T-helper 2 cell treated with Interferon-gamma antibody and Interleukin-4, amounts not matched to agents 100 ng/mL and 5 ng/mL, for 36 hours (primary cell): ENCODE results near the gene SOX10. TPM values are rescaled to one million over a fixed set of nuclear protein-coding genes. Genes with fewer than 3 reads are reported as not detected.
"Not testable (repeated sequence)": the region's sequence is repeated elsewhere in the genome, so short reads cannot be mapped to it uniquely, and the experiment has no call there.

Source experiments
- intact Hi-C: fragments of 100-400 bp; cut with micrococcal nuclease; formaldehyde crosslinking; loops from one replicate; pipeline ENCODE4 v1.15.1; 2023
- total RNA-seq: library from RNA; stranded (reverse); gene quantifications from 2 replicates; pipeline ENCODE4 v1.2.3, GENCODE V29; 2022

The SOX10 gene
- total RNA-seq, 1 donor from 2014 or later = not detected

DNA sequence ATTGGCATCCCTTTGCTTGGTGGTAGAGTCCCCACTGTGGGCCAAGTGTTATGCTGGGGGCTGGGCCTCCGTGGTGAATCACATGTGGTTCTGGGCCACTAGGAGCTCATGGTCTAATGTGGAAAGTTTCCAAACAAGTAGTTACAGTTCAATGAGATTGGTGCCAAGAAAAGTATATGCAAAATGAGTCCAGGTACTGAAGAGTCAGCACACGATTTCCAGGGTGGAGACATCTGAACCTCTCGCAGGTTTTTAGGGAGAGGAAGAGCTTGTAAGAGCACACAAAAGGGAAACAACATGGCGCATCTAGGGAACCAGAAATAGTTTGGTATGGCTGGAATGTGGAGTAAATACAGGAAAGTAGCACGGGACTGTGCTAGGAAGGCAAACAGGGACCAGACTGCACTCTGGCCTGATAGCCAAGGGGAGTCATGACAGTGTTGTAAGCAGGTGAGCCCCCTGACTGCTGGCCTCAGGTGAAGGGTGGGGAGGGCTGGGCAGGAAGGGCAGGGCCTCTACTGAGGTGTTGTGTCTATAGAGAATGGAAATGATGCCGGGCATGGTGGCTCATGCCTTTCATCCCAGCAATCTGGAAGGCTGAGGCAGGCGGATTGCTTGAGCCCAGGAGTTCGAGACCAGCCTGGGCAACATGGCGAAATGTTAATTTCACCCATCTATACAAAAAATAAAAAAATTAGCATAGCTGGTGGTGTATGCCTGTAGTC, 18.3 kb downstream of the SOX10 start:
- intact Hi-C loops = loop anchor here (1.0 kb wide), 1 partner anchor 149 kb away; no protein-coding TSS in a partner anchor

DNA sequence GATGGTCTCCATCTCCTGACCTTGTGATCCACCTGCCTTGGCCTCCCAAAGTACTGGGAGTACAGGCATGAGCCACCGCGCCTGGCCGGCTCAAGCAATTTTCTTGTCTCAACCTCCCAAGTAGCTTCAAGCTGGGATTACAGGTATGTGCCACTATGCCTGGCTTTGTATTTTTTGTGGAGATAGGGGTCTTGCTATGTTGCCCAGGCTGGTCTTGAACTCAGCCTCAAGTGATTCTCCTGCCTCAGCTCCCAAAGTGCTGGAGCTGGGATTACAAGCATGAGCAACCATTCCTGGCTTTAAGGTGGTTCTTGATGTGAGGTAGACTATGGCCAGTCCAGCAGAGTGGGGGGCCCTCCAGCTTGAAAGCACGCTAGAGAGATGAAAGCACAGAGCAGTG, 23.3 kb downstream of the SOX10 start:
- intact Hi-C loops = no loop called here

DNA sequence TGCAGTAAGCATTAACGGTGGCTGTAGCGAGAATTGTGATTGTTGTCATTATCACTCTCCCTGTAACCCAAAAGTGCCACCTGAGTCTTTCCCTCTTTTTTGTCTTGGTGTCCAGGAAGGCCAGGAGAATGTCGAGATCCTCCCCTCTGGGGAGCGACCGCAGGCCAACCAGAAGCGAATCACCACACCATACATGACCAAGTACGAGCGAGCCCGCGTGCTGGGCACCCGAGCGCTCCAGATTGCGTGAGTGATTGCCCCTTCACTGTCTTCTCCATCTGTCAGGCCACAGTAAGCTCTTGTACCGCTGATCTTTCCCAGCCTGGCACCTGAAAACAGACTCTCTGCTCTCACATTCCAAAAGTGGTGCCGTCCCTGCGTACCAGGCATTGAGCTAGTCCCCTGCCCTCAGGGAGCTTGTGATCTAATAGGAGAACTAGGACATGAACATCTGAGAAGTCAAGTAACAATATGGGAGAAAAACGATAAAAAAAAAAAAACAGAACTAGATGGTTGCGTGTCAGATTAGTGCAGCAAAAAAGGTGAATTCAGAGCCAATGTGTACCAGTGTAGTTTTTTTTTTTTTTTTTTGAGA, 25.0 kb downstream of the SOX10 start:
- intact Hi-C loops = no loop called here

DNA sequence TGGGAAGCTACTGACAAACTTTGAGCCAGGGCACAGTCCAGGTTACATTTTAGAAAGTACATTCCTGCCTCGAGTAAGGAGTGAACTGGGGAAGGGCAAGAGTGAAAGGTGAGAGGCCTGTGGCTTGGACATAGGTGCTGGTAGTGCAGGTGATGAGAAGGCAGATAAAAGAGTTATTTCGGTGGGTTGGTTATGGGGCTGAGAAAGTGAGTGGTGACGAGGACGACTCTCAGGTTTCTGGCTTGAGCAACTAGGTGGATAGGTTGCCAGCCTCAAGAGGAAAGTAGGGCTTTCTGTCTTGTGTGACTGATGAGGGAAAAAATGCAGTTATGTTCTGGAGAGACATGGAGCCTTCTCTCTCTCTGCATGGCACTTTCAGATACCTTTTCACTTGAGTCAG, 27.1 kb downstream of the SOX10 start:
- intact Hi-C loops = no loop called here

DNA sequence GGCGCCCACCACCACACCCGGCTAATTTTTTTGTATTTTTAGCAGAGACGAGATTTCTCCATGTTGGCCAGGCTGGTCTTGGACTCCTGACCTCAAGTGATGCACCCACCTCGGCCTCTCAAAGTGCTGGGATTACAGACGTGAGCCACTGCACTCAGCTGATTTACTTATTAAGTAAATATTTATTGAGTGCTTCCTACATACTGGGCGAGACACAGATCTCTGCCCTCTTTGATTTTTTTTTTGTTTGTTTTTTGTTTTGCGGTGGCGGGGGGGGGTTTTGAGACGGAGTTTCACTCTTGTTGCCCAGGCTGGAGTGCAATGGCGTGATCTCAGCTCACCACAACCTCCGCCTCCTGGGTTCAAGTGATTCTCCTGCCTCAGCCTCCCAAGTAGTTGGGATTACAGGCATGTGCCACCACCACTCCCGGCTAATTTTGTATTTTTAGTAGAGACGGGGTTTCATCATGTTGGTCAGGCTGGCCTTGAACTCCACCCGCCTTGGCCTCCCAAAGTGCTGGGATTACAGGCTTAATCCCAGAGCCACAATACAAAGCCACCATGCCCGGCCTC, 28.4 kb downstream of the SOX10 start:
- intact Hi-C loops = not testable (repeated sequence)

DNA sequence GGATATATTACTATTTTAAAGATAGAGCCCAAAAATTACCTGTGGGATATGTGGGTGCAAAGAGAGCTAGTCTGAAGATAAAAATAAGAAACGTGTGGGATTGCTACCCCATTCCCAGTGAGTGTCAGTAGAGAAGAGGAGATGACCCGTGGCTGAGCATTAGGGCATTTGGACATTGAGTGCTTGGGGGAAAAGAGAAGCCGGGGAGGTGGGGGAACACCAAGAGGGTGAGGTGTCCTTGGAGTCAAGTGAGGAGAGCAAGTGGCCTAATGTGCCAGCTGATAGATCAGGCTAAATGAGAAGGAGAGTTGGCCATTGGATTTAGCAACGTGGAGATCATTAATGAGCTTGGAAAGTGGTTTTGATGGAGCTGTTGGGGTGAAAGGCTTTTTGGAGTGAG, 29.7 kb downstream of the SOX10 start:
- intact Hi-C loops = loop anchor here (5.0 kb wide), 2 partner anchors 47 to 147 kb away; partner anchors contain the start of genes GCAT and MICALL1

DNA sequence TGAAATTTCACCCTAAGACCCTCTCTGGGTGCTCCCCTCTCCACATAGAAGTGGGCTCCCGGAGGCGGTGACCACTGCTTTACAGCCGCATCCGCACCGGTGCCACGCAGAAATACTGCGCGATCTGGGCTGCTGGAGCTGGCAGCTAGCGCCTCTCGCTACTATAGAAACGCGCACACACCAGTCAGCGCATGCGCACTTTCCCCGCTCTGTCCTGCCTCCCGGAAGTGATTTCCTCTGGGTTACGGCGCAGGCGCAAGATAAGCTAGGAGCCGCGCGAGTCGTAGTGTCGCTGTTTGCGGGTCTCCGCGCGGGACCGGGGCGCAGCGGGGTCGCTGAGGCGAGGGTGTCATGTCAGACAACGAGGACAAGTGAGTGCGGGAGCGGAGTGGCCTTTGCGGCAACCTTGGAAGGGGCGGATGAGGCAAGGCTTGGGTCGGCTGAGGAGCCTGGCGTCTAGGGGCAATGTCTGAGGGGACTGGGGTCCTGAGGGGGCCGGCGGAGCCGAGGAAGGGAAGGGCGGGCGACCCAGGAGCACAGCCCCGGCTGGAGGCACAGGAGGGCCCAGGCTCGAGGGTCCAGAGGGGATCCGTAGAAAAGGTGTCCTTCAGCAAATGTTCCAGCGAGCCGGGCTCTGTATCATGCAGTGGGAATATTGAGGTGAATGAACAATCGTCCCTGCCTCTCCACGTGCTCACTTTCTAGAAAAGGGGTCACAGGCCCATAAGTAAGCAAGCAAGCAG, 30.7 kb downstream of the SOX10 start, which contains the start of the genes C22orf23 and POLR2F:
TSS of gene C22orf23 (minus strand) at position 165 of the 743 bp plus-strand sequence. CDS start 452 bp downstream, outside the sequence.
TSS of gene POLR2F (plus strand) at position 263 of the 743 bp plus-strand sequence. CDS start at position 352, 89 bp downstream.
- intact Hi-C loops = loop anchor here (5.0 kb wide), 2 partner anchors 46 to 146 kb away; partner anchors contain the start of genes GCAT and MICALL1

DNA sequence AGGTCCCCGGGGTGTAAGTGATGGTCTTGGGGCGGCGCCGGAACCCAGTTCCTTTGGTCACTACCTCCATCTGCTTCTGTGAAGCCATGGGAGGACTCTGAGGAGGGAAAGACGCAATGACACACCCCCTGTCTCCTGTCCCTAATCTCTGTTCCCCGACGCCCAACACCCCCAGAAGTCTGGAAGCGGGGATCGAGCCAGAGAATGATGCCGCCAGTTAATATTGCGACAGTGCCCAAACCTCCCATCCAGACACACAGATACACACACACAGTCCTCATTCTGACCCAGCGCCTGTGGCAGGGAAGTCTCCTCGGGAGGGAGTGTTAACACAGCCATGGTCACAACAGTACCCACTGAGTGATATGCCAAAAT, 31.3 kb downstream of the SOX10 start:
- intact Hi-C loops = loop anchor here (5.0 kb wide), 2 partner anchors 46 to 146 kb away; partner anchors contain the start of genes GCAT and MICALL1

DNA sequence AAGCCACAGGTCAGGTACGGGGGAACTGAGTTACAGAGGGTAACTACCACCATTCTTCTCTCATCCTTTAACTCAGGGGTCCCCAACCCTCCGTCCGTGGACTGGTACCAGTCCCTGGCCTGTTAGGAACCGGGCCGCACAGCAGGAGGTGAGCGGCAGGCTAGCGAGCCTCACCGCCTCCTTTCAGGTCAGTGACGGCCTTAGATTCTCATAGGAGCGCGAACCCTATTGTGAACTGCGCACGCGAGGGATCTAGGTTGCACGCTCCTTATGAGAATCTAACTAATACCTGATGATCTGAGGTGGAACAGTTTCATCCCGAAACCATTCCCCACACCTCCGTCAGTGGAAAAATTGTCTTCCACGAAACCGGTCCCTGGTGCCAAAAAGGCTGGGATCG, 31.7 kb downstream of the SOX10 start:
- intact Hi-C loops = loop anchor here (5.0 kb wide), 2 partner anchors 45 to 145 kb away; partner anchors contain the start of genes GCAT and MICALL1

DNA sequence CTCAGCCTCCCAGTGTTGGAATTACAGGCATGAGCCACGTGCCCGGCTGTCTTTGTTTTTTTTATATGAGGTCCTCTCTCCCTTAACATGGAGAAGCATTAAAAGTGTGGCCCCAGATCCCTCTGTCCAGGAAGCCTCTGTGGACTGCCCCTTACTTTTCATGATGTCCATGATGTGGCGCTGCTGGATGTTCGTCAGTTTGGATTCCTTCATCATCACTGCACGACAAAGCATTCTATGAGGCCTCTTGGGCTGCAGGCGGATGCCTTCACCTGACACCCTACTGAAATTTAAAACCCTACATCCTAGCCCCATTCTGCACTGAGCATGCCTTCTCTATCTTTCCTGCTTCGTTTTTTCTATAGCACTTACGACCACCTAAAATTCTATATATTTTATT, 33.0 kb downstream of the SOX10 start:
- intact Hi-C loops = loop anchor here (5.0 kb wide), 2 partner anchors 44 to 144 kb away; partner anchors contain the start of genes GCAT and MICALL1

DNA sequence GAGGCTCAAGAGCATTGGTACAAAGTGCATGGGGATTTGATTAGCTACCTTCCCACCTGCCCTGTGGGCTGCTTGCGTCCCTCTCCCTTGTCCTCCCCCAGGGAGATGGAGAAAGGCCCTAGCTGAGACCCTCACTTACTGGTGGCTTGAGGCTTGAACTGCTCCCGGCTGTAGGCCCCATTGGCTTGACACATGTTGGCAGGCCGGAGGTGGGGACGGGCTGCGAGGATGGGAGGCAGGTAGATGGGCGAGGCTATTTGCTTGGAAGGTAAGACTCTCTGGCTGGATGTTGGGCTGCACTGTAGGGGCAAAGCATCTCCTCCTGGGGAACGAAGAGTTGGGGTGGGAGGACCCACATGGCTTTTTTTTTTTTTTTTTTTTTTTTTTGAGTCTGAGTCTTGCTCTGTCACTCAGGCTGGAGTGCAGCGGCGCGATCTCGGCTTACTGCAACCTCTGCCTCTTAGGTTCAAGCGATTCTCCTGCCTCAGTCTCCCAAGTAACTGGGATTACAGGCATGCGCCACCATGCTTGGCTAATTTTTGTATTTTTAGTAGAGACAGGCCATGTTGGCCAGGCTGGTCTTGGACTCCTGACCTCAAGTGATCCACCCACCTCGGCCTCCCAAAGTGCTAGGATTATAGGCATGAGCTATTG, 37.1 kb downstream of the SOX10 start:
- intact Hi-C loops = not testable (repeated sequence)

DNA sequence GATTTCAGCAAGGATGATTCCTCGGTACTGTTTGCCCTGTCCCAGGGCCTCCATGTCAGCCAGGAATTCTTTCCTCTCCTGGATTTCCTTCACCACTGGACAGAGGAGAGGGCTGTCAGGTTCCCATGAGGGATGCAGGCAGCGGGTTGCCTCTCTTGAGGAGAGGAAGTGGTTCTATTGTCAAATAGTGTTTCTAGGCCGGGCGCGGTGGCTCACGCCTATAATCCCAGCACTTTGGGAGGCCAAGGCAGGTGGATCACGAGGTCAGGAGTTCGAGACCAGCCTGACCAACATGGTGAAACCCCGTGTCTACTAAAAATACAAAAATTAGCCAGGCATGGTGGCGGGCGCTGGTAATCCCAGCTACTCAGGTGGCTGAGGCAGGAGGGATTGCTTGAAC, 39.9 kb downstream of the SOX10 start:
- intact Hi-C loops = not testable (repeated sequence)

DNA sequence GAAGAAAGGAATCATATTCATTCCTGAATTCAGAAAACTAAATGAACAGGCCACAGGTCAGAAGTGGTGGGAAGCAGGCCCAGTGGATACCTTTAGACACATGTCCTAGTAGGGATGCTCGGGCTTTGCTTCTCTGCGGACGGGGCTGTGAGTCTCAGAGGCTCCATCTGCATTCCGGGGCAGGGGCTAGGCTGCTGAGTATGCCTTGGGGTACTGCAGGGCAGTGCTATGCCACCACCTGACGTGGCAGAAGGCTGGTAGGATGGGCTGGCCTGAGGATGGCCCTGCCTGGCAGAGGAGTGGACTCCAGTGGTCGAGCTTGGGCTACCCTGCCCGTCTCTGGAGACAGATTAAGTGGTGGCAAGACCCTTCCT, 40.5 kb downstream of the SOX10 start:
- intact Hi-C loops = no loop called here

DNA sequence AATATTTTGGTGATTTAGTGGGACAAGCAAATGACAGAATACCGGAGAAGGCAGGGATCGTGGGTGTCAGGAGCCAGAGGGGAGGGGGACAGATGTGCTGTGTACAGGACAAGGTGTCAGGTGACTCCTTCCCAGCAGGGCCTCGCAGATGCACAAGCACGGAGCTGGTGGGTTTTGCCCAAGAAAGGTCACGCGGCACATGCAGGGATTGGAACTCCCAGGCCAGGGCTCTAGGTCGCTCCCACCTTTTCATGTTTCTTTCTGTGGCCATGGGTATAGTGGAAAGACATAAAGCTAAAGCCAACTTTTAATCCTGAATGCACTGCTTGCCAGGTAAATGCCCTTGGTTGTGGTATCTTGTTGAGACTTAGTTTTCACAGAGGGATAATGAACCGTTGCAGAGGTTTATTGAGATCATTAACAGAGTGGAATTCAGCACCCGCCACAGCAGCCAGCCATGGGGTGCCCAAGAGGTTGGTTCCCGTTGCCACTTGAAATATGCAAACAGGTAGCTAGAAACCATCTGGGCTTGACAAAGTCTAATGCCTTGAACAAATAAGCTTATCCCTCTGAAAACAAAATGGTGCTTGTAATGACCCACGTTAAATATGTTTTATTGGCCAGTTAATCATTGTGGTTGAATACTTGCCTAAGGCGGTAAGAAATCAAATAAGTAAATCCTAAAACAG, 41.1 kb downstream of the SOX10 start:
- intact Hi-C loops = no loop called here

DNA sequence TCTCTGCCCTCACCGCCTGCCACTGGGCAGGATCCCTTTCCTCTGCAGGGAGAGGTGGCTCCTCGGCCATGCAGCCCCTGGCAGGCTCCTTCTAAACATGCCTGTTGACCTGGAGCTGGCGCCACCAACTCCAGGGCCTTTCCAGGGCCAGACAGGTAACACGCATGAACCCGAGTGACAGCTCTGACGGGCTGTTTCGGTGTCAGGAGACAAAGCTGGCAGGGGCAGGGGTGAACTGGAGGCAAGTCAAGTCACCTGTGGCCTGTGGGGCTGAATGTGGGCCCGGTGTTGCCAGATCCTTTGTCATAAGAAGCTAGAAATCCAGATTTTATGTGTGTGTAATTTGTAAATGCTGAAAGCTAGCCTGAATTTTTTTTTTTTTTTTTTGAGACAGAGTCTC, 42.2 kb downstream of the SOX10 start:
- intact Hi-C loops = no loop called here

DNA sequence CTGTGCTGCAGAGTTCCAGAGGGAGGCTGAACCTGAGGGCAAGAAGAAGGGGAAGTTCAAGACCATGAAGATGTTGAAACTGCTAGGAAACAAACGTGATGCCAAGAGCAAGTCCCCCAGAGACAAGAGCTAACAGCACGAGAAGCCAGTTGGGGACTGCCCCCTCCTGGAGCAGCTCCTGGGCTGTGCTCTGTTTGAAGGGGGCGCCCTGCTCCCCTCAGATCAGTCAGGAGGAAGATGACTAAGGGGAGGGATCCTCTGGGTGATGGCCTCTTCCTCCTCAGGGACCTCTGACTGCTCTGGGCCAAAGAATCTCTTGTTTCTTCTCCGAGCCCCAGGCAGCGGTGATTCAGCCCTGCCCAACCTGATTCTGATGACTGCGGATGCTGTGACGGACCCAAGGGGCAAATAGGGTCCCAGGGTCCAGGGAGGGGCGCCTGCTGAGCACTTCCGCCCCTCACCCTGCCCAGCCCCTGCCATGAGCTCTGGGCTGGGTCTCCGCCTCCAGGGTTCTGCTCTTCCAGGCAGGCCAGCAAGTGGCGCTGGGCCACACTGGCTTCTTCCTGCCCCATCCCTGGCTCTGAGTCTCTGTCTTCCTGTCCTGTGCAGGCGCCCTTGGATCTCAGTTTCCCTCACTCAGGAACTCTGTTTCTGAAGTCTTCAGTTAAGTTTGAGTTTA, 43.5 kb downstream of the SOX10 start:
- intact Hi-C loops = no loop called here

DNA sequence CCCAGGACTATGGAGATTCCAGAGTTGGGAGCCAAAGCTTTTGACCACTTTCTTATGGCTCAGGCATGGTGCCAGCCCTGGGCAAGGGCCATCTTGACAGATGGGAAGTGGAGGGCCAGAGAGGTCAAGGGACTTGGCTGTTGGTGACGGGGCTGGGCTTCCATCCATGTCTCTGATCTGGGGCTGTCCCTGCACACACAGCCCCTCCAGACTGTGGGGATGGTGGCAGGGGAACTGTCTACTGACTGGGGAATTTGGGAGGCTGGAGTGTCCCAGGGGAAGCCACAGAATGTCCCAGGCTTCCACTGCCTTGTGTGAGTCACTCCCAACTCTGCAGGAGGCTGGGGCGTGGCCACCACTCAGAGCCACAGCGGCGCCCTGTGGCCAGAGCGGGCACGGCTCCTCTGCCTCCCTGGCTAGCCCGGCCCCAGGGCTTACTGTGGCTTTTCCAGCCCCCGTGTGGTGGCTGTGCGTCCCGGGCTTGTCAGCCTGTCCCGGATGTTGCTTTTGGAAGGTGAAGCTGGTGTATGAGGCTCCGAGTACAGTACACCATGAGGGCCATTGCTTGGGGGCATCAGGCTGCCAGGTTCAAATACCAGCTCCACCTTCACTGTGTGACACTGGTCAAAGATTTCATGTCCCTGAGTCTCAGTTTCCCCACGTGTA, 50.5 kb downstream of the SOX10 start:
- intact Hi-C loops = loop anchor here (1.0 to 5.0 kb wide), 2 partner anchors 37 to 117 kb away; no protein-coding TSS in a partner anchor

DNA sequence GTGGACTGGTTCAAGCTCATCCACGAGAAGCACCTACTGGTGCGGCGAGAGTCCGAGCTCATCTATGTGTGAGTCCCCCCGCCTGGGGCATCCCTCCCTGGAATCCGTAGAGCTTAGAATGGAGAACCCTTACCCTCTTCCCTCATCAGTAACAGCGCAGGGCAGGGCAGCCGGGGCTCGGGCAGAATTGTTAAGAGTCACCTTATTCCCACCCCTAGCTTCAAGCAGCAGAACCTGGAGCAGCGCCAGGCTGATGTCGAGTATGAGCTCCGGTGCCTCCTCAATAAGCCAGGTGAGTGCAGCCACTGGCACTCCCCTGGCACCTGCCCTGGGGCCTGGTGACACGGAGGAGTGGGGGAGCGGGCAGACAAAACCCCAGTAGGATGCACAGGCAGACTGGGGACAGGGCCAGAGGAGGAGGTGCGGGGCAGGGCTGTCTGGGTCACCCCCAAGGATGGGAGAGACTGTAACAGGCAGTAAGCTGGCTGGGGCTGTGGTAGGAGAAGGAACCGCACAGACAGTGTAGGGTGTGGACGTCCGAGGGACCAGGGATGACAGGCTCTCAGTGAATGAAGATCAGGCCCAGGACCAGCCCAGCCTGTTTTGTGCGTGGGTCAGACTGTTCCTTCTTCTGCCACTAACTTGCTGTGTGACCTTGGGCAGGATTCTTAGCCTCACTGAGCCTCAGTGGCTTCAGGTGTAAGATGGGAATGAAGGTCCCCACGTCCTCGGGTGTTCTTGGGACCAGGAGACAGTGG, 51.4 kb downstream of the SOX10 start:
- intact Hi-C loops = loop anchor here (5.0 kb wide), 1 partner anchor 36 kb away; no protein-coding TSS in a partner anchor
